ENCODE results near the gene UBE2V1. TPM values are rescaled to one million over a fixed set of nuclear protein-coding genes. Genes with fewer than 3 reads are reported as not detected.
A peak's percentile ranks its signal among the peaks of the same experiment; 100 is the strongest.

The UBE2V1 gene
- total RNA-seq, 6 donors from 2014 or later, result 50.3 to 116 (median 69.9) TPM

DNA sequence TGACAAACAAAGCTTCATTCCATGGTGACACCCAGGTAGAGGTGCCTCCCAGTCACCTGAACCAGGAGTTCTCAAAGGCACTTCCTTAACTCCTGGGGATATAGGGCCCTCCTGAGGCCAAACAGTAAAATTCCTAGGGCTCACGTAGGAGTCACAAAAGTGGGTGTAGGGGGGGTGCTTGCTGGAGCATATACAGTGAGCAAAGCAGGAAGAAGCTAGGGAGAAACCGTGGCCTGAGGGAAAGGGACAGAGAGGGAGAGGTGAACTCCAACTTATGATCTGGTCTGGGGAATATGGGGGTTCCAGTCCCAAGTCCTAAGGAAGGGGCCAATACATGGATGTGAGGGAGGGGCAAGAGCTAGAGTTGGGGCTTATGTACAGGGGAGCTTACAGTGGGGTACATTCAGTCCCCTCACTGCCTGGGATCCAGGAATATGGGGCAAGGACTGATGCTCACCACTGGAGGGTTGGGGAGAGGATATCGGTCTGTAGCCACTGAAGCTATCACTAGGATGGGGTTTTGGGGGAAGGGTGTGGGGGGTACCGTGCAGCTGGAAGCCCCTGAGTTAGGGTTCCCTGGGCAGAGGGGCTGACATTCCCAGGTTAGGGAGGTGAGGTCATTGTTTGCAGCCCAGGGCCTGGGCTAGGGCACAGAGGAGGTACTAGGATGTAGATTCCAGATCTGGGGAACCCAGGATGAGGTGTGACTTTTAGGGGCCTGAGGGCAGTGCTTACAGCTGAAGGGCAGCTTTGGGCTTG is 39.6 kb upstream of the UBE2V1 start:
- ATAC-seq (ENCODE audit: low FRiP score in 2 of 2) (peak in 1 of 2 donors; percentile 58), DNase-seq (peak in 1 of 2 donors; percentile 67)
- Histone ChIP-seq H3K36me3 (peaks cover 0 to 11% (median 3%) of the 10 kb centered on the region in 4 donors), H3K4me1 (peaks cover 52 to 65% (median 56%) of the 10 kb centered on the region in 4 donors), H3K9me3 (no peaks in the 10 kb centered on the region), H3K27me3 (no peaks in the 10 kb centered on the region), H3K4me3 (peak overlapping the region; percentile 68 to 98 (median 92)), H3K27ac (peak overlapping the region; percentile 93 to 98 (median 95))
- 14 to 16% methylated on average over 4 of the region's 4 CpGs for WGBS, 2 donors
- TF ChIP-seq, protein P1, sequence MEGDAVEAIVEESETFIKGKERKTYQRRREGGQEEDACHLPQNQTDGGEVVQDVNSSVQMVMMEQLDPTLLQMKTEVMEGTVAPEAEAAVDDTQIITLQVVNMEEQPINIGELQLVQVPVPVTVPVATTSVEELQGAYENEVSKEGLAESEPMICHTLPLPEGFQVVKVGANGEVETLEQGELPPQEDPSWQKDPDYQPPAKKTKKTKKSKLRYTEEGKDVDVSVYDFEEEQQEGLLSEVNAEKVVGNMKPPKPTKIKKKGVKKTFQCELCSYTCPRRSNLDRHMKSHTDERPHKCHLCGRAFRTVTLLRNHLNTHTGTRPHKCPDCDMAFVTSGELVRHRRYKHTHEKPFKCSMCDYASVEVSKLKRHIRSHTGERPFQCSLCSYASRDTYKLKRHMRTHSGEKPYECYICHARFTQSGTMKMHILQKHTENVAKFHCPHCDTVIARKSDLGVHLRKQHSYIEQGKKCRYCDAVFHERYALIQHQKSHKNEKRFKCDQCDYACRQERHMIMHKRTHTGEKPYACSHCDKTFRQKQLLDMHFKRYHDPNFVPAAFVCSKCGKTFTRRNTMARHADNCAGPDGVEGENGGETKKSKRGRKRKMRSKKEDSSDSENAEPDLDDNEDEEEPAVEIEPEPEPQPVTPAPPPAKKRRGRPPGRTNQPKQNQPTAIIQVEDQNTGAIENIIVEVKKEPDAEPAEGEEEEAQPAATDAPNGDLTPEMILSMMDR (IDR thresholded peaks at IDR 0.05), result peak in 4 of 6 experiments; percentile 21 to 43 (median 30)
- TF ChIP-seq EP300 (IDR thresholded peaks at IDR 0.05), result no peak
- TF ChIP-seq POLR2AphosphoS5 (IDR thresholded peaks at IDR 0.05), result no peak

DNA sequence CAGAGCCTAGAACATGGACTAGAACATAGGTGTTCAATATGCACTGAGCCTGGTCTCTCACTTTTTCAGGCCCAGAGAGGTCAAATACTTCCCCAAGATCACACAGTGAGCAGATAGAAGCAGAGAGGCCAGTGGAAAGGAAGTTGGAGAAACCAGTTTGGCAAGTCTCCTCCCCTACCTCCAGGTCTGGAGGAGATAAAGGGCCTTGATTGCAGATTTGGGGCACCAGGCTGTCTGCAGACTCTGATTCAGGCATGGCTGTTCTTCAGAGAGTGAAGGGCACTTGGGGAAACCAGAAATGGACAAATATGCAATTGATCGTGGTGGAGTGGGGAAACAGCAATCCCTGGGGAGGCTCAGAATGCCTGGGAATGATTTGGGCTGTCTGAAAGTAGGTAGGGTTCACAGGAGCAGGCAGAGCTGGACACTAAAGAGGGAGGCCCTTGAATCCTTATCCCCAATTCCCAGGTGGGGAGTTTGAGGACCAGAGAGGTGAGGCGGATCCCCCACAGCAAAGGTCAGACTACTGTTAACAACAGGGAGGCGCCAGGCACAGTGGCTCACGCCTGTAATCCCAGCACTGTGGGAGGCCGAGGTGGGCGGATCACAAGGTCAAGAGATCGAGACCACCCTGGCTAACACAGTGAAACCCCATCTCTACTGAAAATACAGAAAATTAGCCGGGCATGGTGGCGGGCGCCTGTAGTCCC is 38.2 kb upstream of the UBE2V1 start:
- H3K27ac ChIP-seq, result peak overlapping the region; percentile 93 to 98 (median 95)
- TF ChIP-seq EP300 (IDR thresholded peaks at IDR 0.05), result peak in 1 of 4 donors; percentile 32
- TF ChIP-seq, protein P1 (IDR thresholded peaks at IDR 0.05), result no peak
- TF ChIP-seq POLR2AphosphoS5 (IDR thresholded peaks at IDR 0.05), result peak; percentile 44 to 49
- TF ChIP-seq POLR2A (IDR thresholded peaks at IDR 0.05), result peak in 1 of 4 donors; percentile 25
- no peaks in the 10 kb centered on the region for H3K27me3 ChIP-seq
- H3K36me3 ChIP-seq, result peaks cover 0 to 11% (median 3%) of the 10 kb centered on the region in 4 donors
- peaks cover 66 to 79% (median 70%) of the 10 kb centered on the region in 4 donors for H3K4me1 ChIP-seq
- H3K4me3 ChIP-seq, result peak overlapping the region in 3 of 4 donors; percentile 87 to 98 (median 96)
- H3K9me3 ChIP-seq, result no peaks in the 10 kb centered on the region
- 62 to 68% methylated on average over 9 to 10 of the region's 10 CpGs for WGBS, 2 donors
- ATAC-seq (ENCODE audit: low FRiP score in 2 of 2) (peak in 1 of 2 donors; percentile 77), DNase-seq (peak in 1 of 2 donors; percentile 82)

DNA sequence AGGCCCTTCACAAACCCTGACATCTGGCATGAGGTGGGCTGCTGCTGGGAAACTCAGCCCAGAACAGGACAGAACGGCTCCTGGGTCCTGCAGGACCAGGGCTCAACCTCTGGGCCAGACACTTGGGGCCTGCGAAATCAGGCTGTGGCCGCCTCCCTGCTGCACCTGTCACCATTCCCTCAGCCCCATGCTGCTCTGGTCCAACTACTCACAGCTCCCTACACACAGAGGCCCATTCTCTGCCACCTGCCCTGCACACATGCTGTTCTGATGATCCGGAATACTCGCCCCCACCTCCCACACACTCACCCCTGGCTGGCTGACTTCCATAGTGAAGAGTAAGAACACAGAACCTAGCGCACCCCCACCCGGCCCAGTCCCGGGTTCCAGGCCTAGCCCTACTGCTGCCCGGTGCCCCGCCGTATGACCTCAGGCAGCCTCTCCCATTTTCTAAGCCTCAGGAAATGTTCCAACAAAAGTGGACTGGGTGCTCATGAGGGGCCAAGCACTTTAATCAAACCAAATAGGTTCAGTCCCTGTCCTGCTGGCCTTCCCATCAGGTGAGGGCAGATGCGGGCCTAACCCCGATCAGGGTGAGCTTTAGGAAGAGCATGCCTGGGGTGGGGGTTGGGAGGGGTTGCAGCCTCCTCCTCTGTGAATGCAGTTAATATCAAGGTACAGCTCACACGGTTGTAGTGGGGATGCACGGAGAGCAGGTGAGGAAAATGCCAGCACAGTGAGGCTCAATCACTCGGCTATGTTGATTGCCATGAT is 36.7 kb upstream of the UBE2V1 start:
- Histone ChIP-seq H3K27me3 (no peaks in the 10 kb centered on the region), H3K9me3 (no peaks in the 10 kb centered on the region), H3K4me3 (peak overlapping the region in 1 of 4 donors; percentile 15), H3K4me1 (peaks cover 78 to 94% (median 83%) of the 10 kb centered on the region in 4 donors), H3K27ac (peak overlapping the region; percentile 93 to 98 (median 95)), H3K36me3 (peaks cover 0 to 11% (median 4%) of the 10 kb centered on the region in 4 donors)
- TF ChIP-seq POLR2AphosphoS5 (IDR thresholded peaks at IDR 0.05) (no peak), POLR2A (IDR thresholded peaks at IDR 0.05) (no peak), EP300 (IDR thresholded peaks at IDR 0.05) (no peak)
- TF ChIP-seq, protein P1 (IDR thresholded peaks at IDR 0.05), result no peak
- 69 to 83% methylated on average over 11 to 16 of the region's 16 CpGs for WGBS, 2 donors
- ATAC-seq (ENCODE audit: low FRiP score in 2 of 2) (no peak), DNase-seq (no peak)

DNA sequence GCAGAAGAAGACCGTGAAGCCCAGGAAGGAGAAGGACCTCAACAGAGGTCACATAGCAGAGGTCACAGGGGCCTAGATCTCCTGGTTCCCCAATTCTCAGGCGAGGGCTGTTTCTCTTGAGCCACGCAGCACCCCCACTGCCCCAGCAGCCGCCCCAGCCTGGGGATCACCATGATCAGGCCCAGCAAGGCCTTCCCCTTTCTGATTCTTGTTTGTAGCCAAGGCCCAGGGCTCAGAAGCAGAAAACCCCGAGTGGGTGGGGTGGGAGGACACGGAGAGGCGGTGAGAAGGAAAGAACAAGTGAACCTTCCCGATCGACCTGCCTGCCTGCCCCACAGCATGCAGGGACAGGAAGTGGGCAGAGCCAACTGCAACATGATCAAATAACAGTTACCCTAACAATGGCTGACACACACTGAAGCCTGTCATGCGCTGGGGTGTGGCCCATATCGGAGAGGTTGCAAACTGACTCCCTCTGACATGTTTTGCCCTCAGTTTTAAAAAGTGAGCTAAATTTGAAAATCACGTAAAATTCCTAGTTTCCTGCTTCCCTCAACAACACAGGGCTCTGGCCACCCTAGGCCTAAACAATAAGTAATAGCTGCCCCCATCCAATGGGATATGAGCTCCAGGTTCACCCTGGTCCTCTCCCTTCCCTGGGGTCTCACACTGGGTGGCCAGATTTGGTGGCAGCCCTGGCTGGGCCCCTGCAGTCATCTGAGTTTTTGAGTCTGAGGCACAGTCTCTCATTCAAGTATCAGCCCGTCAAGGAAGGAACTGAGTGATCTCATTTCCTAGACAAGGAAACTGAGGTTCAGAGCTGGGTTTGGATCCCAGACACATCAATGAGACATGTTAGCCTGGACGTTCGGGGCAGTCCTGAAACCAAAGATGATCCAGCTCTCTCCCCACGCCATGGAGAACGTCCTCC is 34.0 kb upstream of the UBE2V1 start:
- no peak overlapping the region for H3K4me3 ChIP-seq
- DNase-seq (peak; percentile 63 to 82), ATAC-seq (ENCODE audit: low FRiP score in 2 of 2) (peak in 1 of 2 donors; percentile 52)
- no peaks in the 10 kb centered on the region for H3K9me3 ChIP-seq
- peaks cover 6 to 25% (median 18%) of the 10 kb centered on the region in 4 donors for H3K36me3 ChIP-seq
- H3K4me1 ChIP-seq, result peaks cover 90 to 100% (median 92%) of the 10 kb centered on the region in 4 donors
- H3K27me3 ChIP-seq, result no peaks in the 10 kb centered on the region
- 41 to 42% methylated on average over 14 to 17 of the region's 17 CpGs for WGBS, 2 donors
- H3K27ac ChIP-seq, result peak overlapping the region; percentile 79 to 98 (median 88)
- TF ChIP-seq POLR2AphosphoS5 (IDR thresholded peaks at IDR 0.05) (peak; percentile 44 to 78), EP300 (IDR thresholded peaks at IDR 0.05) (peak in 1 of 4 donors; percentile 53), POLR2A (IDR thresholded peaks at IDR 0.05) (peak in 1 of 4 donors; percentile 44)
- TF ChIP-seq, protein P1 (IDR thresholded peaks at IDR 0.05), result no peak
